ENCODE measurements around the gene FLNC. TPM values are rescaled to one million over a fixed set of nuclear protein-coding genes. Genes with fewer than 3 reads are reported as not detected.

FLNC gene
- polyA plus RNA-seq, 3 donors: 0.01 TPM; not detected in 2

GRCh38 chr7:128818694-128819093 lies 11.5 kb upstream of the FLNC start:
- H3K4me3 ChIP-seq (replicated peaks in 1 of 3; ENCODE audit: low read depth in 2 of 3, low read length in 3 of 3): no peak overlapping the region
- no peak overlapping the region for H2AFZ ChIP-seq (ENCODE audit: insufficient read depth, low read depth, low read length, poor library complexity, severe bottlenecking)
- no peak for TF ChIP-seq CTCF (IDR thresholded peaks at IDR 0.05)
- no peaks in the 10 kb centered on the region for H3K79me2 ChIP-seq (ENCODE audit: insufficient read depth, low read length)
- no peak for DNase-seq
- H3K27ac Mint-ChIP-seq: no peak overlapping the region
- peaks cover 9 to 17% (median 10%) of the 10 kb centered on the region in 3 donors for H3K27me3 Mint-ChIP-seq (ENCODE audit: low read depth in 3 of 3)
- H3K9ac ChIP-seq (ENCODE audit: insufficient read depth, low read length, poor library complexity, severe bottlenecking): no peak overlapping the region
- H3K4me3 Mint-ChIP-seq: no peak overlapping the region
- no peak overlapping the region for H3K27ac ChIP-seq (ENCODE audit: low read depth in 1 of 2, low read length in 2 of 2)
- H3K9me3 ChIP-seq (replicated peaks in 1 of 2; ENCODE audit: control insufficient read depth in 1 of 2, insufficient read depth in 1 of 2, low read length in 2 of 2): no peaks in the 10 kb centered on the region
- H3K36me3 ChIP-seq (replicated peaks in 1 of 2; ENCODE audit: control insufficient read depth in 1 of 2, insufficient read depth in 2 of 2, low read length in 2 of 2): no peaks in the 10 kb centered on the region
- no peak overlapping the region for H3K4me2 ChIP-seq (replicated peaks; ENCODE audit: extremely low read depth, low read length, poor library complexity, severe bottlenecking)
- no peaks in the 10 kb centered on the region for H3K36me3 Mint-ChIP-seq
- H4K20me1 ChIP-seq (ENCODE audit: insufficient read depth, low read length): no peaks in the 10 kb centered on the region
- H3K27me3 ChIP-seq (ENCODE audit: control insufficient read depth in 2 of 2, insufficient read depth in 2 of 2, low read length in 2 of 2): no peaks in the 10 kb centered on the region
- peaks cover 18 to 19% of the 10 kb centered on the region in 2 donors for H3K4me1 ChIP-seq (ENCODE audit: control insufficient read depth in 1 of 2, insufficient read depth in 2 of 2, low read length in 2 of 2)
- WGBS (ENCODE audit: insufficient coverage): 89% methylated on average over 2 of the region's 3 CpGs
- H3K9me3 Mint-ChIP-seq: peaks cover 0 to 2% (median 0%) of the 10 kb centered on the region in 7 donors
- intact Hi-C loops (cut with micrococcal nuclease): no loop called here
- peaks cover 21% of the 10 kb centered on the region for H3K4me1 Mint-ChIP-seq

GRCh38 chr7:128821724-128822123 lies 8.5 kb upstream of the FLNC start:
- Histone ChIP-seq H3K9ac (ENCODE audit: insufficient read depth, low read length, poor library complexity, severe bottlenecking) (no peak overlapping the region), H3K36me3 (replicated peaks in 1 of 2; ENCODE audit: control insufficient read depth in 1 of 2, insufficient read depth in 2 of 2, low read length in 2 of 2) (no peaks in the 10 kb centered on the region), H3K4me2 (replicated peaks; ENCODE audit: extremely low read depth, low read length, poor library complexity, severe bottlenecking) (no peak overlapping the region), H2AFZ (ENCODE audit: insufficient read depth, low read depth, low read length, poor library complexity, severe bottlenecking) (no peak overlapping the region), H3K27me3 (ENCODE audit: control insufficient read depth in 2 of 2, insufficient read depth in 2 of 2, low read length in 2 of 2) (no peaks in the 10 kb centered on the region), H3K9me3 (replicated peaks in 1 of 2; ENCODE audit: control insufficient read depth in 1 of 2, insufficient read depth in 1 of 2, low read length in 2 of 2) (no peaks in the 10 kb centered on the region), H3K79me2 (ENCODE audit: insufficient read depth, low read length) (no peaks in the 10 kb centered on the region), H3K4me3 (replicated peaks in 1 of 3; ENCODE audit: low read depth in 2 of 3, low read length in 3 of 3) (no peak overlapping the region), H3K4me1 (ENCODE audit: control insufficient read depth in 1 of 2, insufficient read depth in 2 of 2, low read length in 2 of 2) (no peaks in the 10 kb centered on the region), H3K27ac (ENCODE audit: low read depth in 1 of 2, low read length in 2 of 2) (no peak overlapping the region), H4K20me1 (ENCODE audit: insufficient read depth, low read length) (no peaks in the 10 kb centered on the region)
- H3K36me3 Mint-ChIP-seq: no peaks in the 10 kb centered on the region
- TF ChIP-seq CTCF (IDR thresholded peaks at IDR 0.05): no peak
- no peak overlapping the region for H3K27ac Mint-ChIP-seq
- WGBS (ENCODE audit: insufficient coverage): 100% methylated on average over 3 of the region's 4 CpGs
- H3K4me1 Mint-ChIP-seq: no peaks in the 10 kb centered on the region
- intact Hi-C loops (cut with micrococcal nuclease): no loop called here
- H3K9me3 Mint-ChIP-seq: no peaks in the 10 kb centered on the region
- H3K27me3 Mint-ChIP-seq (ENCODE audit: low read depth in 3 of 3): peaks cover 11 to 19% (median 11%) of the 10 kb centered on the region in 3 donors
- DNase-seq: no peak
- H3K4me3 Mint-ChIP-seq: no peak overlapping the region
